Stimulated activated CD4-positive, alpha-beta T cell treated with anti-CD3 and anti-CD28 coated beads, Interleukin-12 subunit alpha, Interleukin-12 subunit beta, amount 100 ng/mL, for 4 hours (primary cell): ENCODE results near the gene SLC5A10.
"Not testable (repeated sequence)": the region's sequence is repeated elsewhere in the genome, so short reads cannot be mapped to it uniquely, and the experiment has no call there.

Experiments
- DNase-seq: peaks from one replicate; pipeline ENCODE4 v3.0.0-alpha.2; 2020

The SLC5A10 gene

DNA sequence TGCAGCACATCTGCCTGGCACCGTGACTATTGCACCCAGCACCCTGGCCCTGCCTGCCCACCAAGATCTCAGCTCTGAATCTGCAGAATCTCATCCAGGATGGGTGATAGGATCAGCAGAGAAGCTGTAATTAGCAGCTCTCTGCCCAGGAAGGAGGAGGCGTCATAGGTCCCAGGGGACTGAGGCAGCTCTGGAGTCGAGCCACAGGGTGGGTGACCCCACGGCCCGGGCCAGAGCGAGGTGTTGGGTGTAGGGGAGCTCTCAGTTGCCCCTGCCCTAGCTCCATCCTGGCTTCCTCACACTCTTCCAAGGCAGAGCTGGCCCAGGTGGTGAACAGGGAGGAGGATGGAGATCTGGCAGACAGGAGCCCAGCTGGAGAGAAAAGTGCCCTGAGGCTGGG is 70.8 kb downstream of the SLC5A10 start:
- no peak for DNase-seq

DNA sequence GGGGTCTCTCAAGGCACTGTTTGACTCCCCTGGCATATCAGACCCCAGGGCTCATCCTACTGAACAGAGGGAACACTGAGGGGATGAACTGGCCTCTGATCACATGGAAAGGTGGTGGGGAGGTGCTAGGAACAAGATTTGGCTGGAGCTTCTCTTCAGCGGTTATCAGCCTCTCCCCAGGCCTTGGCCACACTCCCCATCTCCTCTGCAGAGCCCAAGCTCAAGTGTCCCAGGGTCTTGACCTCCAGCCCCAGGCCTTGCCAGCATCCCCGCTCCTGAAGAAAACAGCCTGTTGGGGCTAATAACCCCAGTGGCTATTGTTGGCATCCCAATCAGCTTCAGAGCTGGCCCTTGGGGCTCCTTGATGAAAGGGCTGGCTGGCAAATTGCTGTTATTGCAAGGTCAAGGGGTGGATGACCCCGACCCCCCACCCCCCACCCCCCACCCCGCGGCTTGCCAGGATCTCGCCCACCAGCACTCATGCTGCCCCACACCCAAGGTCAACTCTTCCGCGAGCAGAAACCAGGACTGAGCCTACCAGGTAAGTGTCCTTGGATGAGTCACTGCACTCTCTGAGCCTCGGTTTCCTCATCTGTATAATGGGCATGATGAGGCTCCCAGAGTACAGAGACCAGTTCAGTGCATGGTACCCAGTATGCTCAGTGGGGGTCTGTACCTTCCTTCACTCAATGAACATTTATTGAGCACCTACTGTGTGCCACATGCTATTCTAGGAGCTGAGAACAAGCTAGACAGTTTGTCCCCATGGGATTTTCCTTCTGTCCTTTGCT is 71.4 kb downstream of the SLC5A10 start:
- DNase-seq = no peak

DNA sequence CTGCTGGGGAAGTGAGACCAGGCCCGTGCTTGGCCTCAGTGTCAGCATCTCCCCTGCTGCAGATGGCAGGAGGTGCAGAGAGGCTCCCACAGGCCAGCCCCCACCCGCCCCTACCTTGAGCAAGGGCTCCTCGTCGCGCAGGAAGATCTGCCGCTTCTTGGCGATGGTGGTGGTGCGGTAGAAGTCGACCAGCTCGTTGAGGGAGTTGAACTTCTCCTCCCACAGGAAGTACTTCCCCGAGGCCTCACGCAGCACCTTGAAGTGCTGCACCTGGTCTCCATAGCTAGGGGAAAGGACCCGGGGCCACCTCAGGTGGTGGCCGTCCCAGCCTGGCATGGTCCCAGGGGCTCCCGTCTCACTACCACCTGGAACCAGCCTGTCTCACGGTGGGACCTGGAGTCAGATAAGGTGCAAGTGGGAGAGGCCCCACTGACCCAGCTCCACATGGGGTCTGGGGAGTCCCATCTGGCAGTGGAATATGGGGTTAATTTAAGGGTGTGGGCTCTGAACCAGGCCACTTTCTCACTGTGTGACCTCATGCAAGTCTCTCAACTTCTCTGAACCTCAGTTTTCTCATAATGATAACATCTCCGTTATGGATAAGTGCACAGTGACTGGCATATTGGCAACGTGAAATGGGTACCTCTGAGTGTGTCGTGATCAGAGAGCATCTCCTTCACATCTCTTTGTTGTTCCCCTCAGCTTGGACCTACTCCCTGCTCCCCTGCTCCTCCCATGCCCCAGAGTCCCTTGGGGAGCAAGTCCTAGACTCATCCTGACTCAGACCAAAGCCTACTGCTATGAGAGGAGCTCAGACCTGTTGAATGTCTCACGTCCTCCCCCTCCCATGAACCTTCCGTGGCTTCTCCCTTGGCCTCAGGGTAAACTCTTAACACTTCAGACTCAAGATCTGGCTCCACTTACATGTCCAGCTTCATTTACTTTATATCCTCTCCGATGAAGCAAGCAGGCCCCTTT is 72.4 kb downstream of the SLC5A10 start:
- DNase-seq = no peak

DNA sequence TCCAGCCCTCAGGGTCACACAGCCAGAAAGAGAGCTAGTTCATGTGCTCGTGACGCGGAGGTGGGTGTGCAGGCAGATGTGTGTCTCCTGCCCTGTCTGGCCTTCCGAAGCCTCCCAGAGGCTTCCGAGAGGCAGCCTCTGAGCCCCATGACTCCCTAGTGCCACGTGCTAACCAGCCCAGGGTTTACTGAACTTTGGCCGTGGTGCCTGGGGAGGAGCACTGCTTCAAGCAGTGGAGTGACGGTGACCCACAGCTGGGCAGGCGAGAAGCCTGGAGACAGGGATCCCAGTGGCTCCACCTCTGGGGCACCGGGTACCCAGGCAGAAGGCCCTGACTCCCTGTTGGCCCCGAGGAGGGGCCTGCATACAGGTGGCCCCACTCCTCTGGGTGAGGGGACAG is 76.7 kb downstream of the SLC5A10 start:
- DNase-seq = not testable (repeated sequence)

DNA sequence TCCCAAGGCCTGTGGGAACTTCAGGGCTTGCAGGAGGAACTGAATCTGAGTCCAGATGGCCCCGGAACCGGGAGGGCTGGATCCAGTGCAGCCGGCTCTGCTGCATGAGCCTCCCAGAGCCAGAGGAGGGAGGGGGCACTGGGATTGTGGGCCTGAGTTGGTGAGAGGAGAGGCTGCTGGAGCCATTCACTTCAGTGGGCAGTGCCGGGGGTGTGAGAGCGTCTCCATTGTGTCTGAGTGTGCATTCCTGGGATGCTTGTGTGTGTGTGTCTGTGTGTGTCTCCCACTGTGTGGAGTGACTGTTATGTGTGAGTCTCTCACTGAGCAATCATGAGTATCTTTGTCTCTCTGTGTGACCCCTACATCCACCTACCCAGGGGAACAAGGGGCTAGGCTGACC is 77.8 kb downstream of the SLC5A10 start:
- DNase-seq = not testable (repeated sequence)

DNA sequence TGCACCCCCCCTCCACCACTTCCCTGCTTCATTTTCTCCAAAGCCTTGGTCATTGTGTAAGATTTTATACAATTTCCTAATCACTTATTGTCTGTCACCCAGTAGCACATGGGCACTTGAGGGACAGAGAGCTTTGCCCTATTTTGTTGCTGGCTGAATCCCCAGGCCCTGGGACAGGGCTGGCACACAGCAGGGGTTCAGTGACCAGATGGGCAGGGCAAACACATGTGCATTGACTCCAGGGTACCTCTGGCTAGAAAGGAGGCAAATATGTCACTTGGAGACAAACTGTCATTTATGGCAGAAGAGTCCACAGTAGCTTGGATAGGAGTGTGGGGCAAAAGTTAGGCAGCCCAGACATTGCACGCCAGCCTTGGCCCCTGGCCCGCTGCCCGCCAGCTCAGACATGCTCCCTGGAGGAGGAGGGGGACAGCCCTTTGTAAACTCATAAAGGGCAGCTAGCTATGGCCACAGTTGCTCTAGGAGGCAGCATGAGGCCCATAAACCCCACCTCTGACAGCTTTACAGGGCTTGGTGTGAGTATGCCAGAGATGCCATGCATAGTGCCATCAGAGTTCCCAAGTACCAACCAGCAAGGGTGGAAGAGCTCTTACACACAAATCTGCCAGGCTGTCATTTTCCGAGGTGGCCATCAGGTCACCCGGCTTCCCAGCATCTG is 78.9 kb downstream of the SLC5A10 start:
- not testable (repeated sequence) for DNase-seq

DNA sequence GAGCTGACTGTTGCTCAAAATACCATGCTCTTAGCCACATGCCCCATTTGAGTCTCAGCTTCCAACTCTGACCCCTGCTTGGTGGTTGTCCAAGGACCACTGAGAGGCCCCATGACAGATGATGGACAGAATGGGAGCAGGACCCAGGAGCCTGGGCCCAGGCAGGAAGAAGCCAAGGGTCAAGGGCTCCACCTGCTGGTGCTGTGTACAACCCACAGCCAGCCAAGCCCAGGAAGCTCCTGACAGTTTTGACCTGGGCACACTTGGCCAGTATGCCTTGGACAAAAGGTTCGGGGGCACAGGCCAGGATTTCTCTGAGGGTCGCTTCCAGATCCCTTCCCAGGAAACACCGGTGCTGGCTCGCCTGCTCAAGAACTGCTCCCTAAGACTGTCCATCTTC is 79.8 kb downstream of the SLC5A10 start:
- DNase-seq = peak; percentile 56

DNA sequence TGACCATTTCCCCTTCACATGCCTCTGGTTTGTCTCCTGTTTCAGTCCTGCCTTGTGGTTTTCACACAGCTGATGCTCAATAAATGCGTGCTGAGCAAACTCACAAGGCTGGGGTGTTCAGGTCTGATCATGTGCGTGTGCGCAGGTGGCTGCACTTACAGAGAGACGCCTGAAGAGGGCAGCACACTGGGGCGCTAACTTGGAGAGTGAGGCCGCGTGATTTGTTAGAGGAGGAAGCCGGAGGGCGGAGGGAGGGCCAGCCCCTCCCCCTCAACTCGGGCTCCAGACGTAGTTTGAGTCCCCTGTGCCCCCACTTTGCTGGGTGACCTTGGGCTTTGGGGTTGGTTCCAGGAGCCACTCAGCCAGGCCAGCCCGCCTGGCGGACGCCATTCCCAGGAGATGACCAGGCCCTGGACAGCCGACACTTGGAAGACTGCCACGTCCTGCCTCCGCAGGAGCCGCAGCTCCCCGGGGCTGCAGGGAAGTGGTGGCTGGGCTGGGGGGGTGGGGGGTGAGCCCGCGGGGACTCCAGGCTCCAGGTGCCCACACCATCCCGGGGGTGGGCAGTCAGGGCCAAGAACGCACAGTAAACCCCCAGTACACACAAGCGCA is 80.5 kb downstream of the SLC5A10 start:
- DNase-seq = not testable (repeated sequence)

DNA sequence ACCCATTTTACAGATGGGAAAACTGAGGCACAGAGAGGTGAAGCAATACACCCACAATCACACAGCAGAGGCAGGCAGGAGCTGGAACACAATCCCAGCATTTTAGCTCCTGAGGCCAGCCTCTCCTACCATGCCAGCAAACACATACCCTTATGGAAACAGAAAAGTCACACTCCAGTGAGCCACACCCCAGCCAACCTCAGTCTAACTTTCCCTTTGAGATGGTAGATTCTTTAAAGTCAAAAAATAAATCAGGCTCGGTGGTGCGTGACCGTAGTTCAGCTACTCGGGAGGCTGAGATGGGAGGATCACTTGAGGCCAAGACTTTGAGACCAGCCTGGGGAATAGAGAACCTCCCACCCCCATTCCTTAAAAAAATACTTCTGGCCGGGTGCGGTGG is 84.2 kb downstream of the SLC5A10 start:
- DNase-seq = not testable (repeated sequence)

DNA sequence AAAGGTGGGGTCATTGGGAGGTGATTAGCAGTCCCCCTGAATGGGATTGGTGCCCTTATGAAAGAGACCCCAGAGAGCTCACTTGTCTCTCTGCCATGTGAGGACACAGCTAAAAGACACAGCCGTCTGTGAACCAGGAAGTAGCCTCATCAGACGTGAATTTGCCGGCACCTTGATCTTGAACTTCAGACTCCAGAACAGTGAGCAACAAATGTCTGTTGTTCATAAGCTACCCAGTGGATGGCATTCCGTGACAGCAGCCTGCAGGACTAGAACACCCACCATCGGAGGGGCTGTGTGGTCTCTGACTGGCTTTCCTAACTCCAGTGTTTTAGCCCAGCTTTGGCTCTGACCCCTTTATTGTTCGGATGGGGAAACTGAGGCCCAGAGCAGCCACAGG is 85.6 kb downstream of the SLC5A10 start:
- DNase-seq = not testable (repeated sequence)

DNA sequence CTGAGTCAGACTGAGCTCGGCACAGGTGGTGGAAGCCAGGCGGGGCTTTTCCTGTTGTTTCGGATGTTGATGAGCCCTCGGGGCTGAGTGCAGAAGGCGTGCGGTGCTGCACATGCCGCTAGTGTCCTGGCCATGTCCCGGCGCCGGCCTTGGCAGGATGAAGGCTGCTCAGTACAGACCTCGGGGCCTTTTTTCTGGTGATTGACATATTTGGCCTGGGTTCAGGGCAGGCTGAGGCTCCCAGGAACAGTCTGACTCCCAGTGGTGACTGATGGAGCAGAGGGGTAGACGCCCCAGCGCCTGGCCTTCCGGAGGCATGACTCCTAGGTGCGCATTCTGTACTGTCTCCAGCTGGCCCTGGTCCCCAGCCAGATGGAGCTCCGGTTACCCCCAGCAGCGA is 86.0 kb downstream of the SLC5A10 start:
- DNase-seq = not testable (repeated sequence)

DNA sequence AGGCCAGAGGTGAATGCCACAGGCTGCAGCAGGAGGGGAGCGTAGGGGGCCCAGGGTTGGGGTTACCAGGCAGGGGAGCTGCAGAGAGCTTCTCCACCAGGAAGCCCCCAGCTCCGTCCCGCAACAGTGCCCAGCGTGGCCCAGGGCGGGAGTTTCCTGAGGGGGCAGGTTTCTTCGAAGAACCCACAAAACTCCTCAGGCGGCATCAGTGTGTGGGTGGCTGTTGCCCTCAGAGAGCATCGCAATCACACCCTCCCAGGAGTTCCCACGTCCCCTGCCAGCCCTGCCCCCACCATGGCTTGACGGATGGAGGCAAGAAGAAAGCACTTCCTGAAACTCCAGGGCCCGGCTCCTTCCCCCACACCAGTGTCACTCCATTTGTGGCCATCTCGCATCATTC is 86.8 kb downstream of the SLC5A10 start:
- DNase-seq = not testable (repeated sequence)

DNA sequence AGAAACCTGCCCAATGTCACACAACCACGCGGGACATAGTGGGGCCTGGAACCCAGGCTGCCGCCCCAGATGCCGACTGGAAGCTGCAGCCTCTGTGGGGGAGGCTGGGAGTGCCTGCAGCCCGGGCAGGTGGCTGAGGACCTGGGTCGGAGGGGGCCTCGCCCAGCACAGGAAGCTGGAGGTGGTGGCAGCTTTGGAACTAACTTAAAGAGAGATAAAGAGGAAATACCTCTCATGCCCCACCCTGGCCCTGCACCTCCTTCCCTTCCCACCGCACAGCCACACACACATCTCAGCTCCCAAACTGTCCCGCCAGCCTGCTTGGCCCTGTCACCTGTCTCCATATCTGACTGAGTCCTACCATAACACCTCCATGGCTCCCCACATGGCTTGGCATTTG is 88.4 kb downstream of the SLC5A10 start:
- DNase-seq = not testable (repeated sequence)

DNA sequence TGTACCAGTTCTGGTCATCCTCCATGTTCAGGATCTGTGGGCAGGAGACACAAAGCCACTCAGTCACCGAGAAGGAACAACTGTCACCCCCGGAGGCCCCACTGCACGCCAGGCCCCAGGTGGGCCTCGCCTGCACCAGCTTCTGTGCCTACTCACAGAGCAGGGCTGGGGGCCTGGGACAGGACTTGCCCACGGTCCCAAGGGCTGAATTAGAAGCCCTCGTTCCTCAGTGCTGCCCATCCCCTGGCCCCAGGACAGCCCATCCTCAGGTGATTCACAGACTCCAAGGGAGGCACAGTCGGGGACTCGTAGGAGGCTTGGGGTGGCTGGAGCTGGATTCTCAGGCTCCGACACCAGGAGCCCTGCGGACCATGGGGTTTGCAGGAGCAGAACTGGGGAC is 89.9 kb downstream of the SLC5A10 start:
- not testable (repeated sequence) for DNase-seq

DNA sequence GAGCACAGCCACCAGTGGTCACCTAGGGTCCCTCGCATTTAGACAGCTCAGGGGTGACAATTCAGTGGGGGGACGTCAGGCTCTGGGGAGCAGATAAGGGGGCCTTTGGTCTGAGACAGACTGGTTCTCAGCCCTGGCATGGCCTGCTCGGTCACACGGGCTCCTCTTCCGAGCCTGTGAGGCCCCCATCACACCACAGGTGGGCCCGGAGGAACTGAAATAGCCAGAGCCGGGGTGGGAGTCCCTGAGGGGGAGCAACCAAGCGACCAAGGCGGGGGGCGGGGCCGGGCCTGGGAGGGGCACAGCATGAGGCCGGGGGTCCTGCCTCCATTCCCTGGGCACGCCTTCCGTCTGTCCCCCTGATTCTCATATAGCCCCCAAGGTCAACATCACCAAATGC is 90.4 kb downstream of the SLC5A10 start:
- not testable (repeated sequence) for DNase-seq

DNA sequence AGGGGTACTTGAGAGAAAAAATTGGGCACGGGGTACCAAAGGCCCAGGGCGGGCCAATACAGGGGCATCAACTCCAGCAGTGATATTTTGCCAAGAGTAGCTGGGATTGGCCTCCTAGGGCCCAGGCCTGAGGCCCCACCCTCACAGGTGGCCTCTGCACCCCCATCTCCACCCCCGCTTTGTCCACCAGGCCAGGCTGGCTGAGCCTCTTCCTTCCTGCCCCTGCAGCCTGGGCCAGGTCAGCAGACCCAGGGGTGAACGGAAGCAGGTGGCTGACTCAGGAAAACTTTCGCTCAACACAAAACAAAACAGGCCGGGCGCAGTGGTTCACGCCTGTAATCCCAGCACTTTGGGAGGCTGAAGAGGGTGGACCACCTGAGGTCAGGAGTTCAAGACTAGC is 91.1 kb downstream of the SLC5A10 start:
- DNase-seq = not testable (repeated sequence)

DNA sequence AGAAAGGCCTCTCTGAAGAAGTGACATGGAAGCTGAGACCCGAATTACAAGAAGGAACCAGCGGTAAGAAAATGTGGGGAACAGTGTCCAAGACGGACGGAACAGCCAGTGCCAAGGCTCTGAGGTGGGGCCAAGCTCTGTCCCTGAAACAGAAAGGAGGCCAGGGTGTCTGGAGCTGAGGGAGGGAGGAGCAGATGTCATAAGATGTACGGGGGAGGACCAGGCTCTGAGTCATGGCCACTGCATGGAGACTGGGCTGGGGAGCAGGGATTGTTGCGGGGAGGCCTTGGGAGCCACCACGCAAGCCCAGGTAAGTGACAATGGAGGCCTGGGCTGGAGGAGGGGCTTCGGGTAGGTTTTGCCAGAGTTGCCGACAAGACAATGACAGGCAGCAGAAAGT is 92.7 kb downstream of the SLC5A10 start:
- not testable (repeated sequence) for DNase-seq

DNA sequence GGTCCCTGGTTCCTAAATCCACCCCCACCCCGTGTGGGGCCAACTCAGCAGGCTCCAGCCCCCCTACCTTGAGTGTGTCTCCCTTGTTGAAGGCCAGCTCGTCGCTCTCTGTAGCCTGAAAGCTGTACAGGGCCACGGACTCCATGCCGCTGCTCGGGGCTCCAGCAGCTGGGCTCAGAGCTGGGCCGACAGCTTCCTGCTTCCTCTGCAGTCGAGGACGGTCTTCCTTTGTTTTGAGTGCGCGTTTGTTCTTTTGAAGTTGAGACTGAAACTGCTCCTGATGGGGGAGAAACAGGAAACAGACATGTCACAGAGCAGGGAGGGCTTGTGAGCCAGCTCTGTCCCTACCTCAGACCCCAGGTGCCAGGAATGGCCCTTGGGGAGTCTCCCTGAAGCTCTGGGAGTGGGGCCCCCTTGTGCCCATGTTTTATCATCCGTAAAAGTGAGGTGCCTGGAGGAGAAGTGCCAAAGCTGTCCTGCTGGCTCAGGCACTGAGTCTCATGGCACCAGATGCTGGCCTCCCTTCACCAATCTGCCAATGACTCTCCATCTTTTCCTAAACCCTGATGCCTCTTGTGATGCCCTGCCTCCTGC is 94.9 kb downstream of the SLC5A10 start, which contains the start of gene GRAP:
TSS of gene GRAP (minus strand) at position 176 of the 594 bp plus-strand sequence. CDS start at position 145, 31 bp downstream.
- not testable (repeated sequence) for DNase-seq

DNA sequence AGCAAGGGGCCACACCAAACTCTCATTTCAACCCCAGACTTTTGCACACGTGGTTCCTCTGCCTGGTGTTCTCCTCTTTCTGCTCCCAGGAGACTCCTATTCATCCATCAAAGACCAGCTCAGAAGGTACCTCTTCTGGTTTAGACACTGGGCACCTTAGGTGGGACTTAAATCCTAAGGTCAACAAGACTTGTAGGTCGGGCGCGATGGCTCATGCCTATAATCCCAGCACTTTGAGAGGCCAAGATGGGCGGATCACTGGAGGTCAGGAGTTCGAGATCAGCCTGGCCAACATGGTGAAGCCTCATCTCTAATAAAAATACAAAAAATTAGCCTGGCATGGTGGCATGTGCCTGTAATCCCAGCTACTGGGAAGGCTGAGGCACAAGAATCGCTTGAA is 95.5 kb downstream of the SLC5A10 start:
- not testable (repeated sequence) for DNase-seq

DNA sequence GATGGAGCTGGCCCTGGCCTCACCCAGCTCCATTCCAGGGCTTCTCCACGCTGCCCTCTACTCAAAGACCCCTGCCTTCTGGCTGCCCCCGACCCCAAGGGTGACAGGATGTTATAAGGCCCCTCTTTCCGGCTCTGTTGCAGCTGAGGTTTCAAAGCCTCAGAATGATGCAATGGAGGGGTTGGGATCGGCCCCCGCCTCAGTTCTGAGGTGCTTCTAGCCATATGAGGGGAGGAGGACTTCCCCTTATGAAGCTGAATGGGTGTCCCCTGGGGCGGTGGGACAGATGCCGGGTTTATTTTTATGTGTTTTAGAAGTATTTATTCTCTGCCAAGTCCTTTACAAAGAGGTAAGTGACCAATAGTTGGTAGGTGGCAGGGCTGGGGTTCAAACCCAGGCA is 96.9 kb downstream of the SLC5A10 start:
- not testable (repeated sequence) for DNase-seq

DNA sequence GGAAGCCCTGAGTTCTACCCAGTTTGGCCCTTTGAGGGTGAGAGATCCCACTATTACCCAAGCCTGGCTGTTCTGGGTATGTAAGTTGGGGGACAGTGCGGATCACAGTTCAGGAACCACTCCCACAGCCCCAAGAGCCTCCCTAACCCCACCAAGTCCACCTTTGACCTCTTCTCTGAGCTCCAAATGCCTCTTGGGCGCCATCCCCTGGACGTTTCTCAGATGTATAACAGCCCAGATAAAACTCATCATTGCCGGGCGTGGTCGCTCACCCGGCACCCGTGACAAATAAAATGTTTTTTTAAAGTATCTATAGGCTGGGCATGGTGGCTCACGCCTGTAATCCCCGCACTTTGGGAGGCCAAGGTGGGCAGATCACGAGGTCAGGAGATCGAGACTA is 103.5 kb downstream of the SLC5A10 start:
- not testable (repeated sequence) for DNase-seq
